Measurements from ENCODE around the gene STAMBPL1.
A peak's percentile ranks its signal among the peaks of the same experiment; 100 is the strongest.

The STAMBPL1 gene

DNA sequence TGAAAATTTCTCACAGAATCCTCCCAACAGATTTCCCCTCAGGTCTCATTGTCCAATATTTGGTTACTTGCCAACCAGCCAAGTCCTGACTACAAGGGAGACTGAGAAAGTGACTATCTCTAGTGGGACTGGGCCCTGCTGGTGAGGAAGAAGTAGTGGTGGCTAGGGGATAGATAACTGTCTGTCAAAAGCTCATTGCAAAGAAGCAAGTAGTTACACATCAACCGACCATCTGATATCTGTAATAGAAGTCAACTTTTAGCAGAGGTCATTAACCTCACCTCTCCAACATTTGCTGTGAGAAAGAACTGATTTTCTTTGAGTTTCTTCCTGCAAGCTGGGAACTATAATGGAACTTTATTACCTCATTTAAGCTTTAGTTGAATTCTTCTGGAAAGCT, 15.2 kb downstream of the STAMBPL1 start:
- no peak for DNase-seq

DNA sequence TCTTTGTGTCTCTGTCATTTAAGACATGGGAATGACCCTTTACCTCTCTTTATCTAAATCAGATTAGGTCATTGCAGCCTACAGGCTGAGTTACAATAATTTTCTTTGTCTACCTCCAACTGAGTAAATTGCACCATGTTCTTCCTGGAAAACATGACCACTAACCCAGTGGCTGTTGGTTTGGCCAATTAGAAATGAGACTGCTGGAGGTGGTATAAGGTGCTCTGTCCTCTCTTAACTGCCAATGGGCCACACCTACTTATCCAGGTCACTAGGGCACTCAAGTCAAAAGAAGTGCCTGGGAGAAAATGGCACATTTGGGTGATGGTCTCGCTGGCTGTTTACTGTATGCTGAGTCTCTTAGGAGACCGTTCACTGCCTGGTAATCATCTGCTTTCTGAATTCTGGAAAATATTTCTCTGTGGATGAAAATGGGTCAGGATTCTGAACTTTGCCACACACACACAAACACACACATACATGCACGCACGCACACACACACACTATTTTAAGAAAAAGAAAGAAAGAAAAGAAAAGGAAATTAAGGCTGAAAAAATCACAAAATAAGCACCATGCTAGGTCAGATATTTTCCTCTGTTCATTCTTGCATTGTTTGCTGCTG, 16.4 kb downstream of the STAMBPL1 start:
- no peak for DNase-seq

DNA sequence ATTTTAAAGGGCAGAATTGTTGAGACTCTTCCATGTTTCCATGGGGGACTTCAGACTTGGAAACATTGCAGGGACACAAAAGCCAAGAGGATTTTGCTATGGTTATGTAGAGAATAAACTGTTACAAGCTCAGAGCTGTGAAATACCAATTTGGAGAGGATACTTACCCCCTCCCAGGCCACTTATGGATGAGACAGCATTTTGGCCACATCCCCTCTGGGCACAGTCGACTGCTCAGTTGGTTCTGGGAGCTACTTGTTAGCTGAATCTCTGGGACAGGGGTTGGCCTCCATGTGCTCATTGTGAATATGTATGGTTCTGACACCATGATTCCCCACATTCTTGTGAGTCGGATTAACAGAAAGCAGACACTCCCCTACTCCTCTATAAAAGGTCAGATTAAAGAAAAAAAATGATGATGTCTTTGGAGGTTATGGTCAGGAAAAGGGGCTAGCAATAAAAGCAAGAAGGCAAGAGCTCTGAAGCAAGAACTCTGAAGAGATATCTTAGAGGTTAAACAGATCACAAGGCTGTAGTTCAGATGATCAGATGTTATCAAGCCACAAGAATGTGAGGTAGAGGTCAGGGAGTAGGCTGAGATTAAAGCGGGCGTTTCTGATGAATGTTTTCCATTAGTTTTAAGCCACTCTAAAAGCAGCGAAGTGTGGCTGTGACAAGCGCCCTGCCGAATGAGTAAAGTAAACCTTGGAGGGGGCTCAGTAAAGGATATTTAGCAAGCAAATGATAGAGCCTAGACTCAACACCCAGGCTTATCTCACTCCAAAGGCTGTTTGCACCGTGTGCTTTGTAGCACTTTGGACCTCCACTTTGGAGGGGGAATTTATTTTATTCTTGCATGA, 17.2 kb downstream of the STAMBPL1 start:
- no peak for DNase-seq

- no peak for DNase-seq
Measured at GRCh38 chr10:88898727-88899126, 18.7 kb downstream of the STAMBPL1 start.

DNA sequence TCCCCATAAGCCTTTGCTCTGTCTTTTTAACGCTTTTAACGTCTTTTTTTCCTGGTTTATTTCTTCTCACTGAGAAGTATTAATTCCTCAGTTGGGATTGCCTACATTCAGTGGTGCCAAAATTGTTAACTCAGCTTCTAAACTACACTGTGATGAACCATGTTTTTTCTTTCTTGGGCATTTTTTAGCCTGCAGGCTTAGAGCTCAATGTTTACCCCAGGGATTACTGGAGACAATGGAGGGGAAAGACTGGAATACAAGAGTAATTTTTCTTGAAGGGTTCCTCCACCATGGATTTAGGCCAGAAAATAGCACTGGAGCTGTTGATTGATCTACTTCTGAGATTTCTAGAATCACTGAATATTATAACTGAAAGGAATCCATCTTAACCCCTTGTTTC, 19.8 kb downstream of the STAMBPL1 start:
- no peak for DNase-seq

- DNase-seq = no peak
Measured at GRCh38 chr10:88901206-88901983, 21.4 kb downstream of the STAMBPL1 start.

DNA sequence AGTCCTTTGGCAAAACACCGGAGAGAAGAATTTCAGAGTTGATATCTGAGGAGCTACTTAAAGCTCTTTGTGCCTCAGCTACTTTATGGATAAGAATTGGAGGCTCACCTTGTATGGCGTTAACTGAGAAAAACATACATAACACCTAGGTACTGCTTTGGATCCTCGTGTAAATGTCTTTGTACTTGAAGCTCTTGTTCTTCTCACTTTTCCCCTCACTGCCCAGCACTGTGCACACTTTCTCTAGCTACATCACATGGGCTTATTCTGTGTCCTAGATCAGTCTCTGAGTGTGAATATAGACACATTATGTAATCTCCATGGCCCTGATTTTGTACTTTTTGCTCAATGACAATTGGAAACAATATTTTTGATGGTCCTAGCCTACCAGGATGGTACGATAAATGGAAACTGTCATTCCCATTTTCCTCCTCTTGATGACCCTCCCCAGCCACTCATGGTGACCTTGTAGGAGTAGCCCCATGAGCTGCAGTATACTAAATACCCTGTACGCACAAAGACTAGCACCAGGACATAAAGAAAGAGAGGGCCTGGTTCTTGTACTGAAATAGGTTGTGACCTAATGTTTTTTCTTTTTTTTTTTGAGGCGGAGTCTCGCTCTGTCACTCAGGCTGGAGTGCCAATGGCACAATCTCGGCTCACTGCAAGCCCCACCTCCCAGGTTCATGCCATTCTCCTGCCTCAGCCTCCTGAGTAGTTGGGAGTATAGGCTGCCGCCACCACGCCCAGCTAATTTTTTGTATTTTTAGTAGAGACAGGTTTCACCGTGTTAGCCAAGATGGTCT, 22.1 kb downstream of the STAMBPL1 start:
- DNase-seq = no peak

DNA sequence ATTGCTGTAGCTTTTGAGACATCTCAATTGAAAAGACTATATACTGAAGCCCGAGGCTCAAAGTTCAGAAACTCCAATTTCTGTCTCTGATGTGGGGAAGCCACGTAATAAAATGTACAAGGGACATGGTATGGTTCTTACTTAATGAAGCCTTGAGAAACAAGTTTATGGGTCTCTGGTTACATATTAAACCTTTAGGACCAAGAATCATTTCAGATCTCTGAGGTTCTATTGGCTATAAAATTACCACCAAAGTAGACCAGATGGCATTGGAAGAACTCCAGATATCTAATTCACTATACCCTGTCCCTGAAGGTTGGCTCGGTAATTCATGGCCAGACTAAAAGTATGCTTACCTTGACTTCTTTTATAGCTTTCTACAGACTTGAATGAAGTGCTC, 23.7 kb downstream of the STAMBPL1 start:
- DNase-seq = no peak

- no peak for DNase-seq
Measured at GRCh38 chr10:88906921-88907320, 26.9 kb downstream of the STAMBPL1 start.

DNA sequence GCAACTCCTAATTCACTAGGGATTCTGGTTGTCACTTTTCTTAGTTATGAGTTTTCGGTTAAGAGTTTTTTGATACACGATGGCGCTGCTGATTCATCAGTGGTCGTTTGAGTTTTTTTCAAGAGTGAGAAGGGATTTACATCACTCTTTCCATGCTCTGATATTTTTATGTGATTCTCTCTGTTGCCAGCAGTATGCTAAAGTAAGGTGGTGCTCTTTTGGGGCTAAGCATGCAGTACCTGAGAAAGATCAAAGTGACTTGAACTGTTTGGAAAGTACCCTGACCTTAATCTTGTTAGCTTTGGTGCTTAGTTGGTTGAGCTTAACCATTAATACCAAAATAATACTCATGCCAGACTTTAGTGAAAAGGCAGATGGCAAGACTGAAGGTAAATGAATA, 28.1 kb downstream of the STAMBPL1 start:
- DNase-seq = no peak

DNA sequence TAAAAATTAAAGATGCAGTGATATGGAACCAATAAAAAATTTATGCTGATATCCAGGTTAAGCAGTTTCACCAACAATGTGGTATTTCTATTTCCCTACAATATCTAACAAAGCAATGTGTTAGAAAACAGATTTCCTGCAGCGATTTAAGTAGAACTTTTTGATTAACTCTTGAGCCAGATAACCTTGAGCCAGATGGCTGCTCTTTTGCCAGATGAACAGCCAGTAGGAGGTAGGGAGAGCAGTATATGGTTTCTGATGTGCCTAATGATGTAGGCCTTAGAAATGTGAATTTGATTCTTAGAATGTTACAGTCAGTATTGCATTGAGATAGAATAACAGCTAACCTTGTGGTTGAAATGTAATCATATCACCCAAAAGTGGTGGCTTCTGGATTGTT, 31.1 kb downstream of the STAMBPL1 start:
- DNase-seq = peak in 1 of 2 experiments; percentile 11

DNA sequence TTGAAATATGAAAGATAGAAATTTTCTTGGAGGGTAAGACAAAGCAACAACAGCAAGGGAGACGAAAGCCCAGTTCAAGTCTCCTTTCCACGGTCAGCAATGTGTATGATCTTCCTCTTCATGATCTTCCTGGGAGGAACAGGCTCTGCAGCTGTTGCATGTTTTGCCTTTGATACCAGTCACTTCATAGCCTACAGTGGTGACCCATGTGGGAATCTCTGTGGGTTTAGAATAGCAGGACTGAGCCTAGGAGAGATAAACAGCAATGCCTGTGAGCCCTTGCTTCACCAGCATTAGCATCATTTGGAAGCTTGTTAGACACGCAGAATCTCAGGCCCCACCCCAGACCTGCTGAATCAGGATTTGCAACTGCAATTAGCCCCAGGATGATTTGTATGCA, 31.8 kb downstream of the STAMBPL1 start:
- DNase-seq = no peak

DNA sequence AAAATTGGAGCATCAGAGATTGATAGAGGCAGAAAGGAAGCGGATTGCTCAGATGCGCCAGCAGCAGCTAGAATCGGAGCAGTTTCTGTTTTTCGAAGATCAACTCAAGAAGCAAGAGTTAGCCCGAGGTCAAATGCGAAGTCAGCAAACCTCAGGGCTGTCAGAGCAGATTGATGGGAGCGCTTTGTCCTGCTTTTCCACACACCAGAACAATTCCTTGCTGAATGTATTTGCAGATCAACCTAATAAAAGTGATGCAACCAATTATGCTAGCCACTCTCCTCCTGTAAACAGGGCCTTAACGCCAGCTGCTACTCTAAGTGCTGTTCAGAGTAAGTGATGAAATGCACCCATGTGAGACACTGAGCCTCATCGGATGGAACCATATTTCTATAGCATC, 33.1 kb downstream of the STAMBPL1 start:
- DNase-seq = no peak

DNA sequence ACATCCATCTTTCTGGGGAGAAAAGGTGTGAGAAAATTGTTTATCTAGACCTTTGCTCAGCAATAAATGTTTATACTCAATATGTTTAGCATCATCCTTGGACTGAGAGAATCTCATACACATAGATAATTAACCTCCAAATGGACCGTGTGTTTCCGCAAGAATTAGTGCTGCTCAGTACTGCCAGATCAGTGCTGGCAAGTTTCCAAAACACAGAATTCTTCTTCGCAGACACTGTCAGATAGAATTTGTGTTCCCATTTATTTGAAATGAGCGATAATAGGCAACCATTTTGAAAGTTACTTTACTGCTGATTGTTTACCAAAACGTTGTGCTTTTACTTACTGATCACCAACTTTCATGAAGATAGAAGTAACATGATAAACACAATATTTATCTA, 33.7 kb downstream of the STAMBPL1 start:
- DNase-seq = peak in 1 of 2 experiments; percentile 19

GRCh38 chr10:88915781-88916180, 35.7 kb downstream of the STAMBPL1 start:
- DNase-seq = no peak

GRCh38 chr10:88916231-88916630, 36.2 kb downstream of the STAMBPL1 start:
- DNase-seq = no peak

DNA sequence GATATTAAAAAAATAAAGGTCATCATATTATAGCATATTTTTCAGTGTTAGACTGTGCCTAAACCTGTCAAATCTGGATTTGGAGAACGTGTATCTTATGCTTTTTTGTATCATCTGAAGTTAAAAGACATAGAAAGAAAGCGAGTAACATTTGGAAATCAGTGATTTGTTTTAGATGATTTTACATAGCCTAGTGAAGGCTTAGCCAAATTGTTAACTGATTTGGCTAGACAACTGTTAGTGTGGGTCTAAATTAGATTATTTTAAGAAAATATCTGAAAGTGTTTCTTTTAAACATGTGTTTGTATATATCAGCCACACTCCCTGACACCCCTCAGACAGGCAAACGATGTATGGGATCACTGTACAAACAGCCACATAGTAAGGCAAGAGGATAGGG, 36.9 kb downstream of the STAMBPL1 start:
- DNase-seq = no peak

DNA sequence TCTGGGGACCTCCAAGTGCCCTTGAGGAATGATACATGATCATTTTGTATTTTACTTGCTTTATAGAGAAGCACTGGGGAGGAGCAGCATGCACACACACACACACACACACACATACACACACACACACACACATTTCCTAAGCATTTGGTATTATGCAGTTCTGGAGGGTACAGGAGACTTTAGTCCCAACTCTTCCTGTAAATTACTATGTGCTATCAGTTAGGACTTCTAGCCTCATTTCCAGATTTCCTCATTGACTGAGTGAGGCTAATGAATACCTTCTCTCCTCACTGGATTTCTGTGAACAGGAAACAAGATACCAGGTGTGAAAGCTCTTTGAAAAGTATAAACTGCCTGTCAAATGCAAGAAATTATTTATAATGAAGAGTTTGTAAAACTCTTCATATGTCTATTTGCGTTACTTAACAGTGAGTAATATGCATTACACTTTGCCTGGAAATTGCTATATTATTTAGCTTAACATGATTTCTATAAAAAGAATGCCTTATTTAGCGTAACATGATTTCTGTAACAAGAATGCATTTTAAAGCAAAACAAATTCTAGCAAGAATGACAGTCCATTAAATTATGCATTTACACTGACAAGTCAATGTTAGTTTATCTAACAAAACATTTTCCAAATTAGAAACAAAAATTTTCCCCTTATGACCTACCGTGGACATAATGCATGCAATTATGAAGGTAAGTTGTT, 38.3 kb downstream of the STAMBPL1 start:
- DNase-seq = no peak

- no peak for DNase-seq
Measured at GRCh38 chr10:88919041-88919440, 39.0 kb downstream of the STAMBPL1 start.

GRCh38 chr10:88920198-88920597, 40.2 kb downstream of the STAMBPL1 start:
- no peak for DNase-seq

DNA sequence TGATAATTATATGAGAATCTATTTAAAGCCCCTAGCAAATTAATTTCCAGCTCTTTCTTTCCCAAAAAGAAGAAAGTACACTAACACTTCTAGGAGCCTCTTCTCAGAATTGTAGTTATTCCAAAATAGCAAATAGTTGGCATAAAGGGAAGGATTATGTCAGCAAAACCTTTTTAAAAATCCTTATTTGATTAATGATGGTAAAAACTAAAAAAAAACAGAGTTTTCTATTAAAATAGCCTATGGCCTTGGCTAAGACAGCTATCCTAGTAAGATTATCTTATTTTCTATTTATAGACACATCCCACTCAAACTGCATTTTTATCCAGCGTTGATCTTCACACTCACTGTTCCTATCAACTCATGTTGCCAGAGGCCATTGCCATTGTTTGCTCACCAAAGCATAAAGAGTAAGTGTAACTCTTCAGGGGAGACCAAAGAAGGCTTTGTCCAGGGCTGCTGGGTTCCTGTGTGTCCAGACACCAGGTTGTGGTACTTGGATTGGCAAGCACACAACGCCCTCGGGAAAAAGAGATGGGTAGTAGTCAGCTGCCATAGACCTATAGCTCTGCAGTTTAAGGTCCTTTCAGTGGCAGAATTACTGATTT, 41.0 kb downstream of the STAMBPL1 start:
- no peak for DNase-seq

GRCh38 chr10:88922041-88922440, 42.0 kb downstream of the STAMBPL1 start:
- DNase-seq = no peak
